SKM-1 (cell line): ENCODE results near the gene PRICKLE1.

Source experiments
- DNase-seq: peaks from one replicate; lab custom pipeline; 2025; ENCODE audit not compliant: unreplicated experiment; lab: John Stamatoyannopoulos, UW

PRICKLE1 gene

DNA sequence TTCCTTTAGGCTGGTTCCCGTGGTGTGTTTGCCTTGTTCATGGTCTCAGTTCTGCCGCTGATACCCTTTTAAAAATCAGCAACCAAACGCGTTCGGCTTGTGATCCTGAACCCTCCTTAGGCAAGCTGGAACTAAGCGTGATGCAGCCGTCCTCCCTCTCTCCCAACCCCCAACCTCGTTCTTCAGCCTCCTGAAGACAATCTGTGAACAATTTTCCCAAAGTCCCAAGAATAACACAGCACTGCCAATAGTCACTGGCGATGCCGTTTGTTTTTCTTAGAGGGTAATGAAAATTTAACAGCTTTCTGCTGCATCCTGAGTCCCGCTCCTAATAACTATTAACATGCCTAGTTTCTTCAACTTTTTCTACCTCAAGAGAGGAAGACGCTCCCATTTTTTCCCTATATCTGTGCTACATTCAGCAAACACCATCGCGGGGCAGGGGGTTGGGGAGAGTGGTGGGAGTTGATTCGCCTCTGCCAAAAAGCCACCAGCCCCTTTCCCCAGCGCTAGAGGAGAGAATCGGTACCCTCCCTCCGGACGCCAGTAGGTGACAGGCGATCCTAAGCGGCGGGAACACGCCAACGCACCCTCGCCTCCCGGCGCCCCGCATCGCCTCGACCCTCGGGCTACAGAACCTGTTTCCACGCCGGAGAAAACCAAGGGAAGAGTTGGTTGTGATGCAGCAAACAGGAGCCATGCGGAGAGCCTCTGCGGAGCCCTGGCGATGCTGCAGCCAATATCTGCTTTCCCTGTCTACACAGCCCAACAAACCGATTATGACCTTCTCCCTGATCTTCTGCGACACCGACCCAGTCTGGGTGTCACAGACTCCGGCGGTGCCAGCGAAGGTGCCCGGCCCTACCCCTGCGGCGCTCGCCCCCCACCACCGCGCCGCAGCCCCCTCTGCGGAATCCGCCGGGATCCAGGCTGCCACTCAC is 752 bp downstream of the PRICKLE1 start:
- DNase-seq = no peak

DNA sequence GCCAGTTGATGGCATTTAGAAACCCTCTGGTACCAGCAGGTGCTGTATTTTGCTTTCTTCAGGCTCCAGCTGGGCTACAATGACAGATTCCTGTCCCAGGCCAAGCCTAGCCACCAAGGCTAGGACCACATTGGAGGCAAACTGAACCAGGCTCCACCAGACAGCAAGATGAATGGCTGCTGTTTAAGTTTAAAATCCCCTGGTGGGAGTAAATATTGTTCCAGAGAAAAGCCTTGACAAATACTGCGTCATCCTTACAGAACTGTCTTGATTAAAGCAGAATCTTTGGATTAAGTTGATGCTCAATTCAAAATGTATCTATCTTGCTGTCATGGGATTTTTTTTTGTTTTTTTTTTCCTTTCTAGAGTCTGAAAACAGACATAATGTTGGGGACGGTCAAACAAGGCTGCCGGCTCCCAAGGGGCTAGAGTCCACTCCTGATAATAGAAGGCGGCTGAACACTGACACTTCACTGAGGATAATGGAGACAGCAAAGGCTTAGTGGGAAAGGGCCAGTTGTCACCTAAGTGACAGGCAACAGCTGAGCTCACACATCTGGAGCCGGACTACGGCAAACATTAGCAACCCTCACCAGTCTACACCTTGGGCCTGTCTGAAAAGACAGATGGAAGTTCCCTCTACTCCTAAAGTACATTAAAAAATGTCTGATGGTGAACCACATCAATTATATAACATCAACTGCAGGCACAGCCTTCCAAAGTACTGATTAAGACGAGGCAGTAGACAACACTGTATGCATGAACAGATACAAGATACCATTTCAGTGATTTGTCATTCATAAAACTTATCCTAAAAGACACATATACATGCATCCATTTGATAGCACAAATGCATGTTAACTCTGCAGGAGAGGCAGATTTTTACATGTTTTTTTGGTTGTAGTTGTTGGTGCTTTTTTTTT is 1.7 kb downstream of the PRICKLE1 start:
- no peak for DNase-seq

DNA sequence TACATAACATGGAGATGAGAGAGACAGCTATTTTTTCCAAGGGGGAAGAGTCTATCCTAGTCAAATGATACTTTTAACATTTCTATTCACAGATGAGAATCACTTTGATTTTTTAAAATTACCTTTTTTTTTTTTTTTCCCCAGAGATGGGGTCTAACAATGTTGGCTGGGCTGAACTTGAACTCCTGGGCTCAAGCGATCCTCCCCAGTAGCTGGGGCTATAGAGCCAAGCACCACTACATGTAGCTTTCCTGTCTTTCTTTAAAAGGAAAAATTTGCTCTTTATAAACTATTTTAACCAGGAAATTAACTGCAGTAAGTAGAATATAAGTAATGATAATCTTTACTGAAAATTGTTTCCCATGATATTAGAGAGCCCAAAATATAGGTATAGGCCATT is 3.3 kb downstream of the PRICKLE1 start:
- DNase-seq = no peak

DNA sequence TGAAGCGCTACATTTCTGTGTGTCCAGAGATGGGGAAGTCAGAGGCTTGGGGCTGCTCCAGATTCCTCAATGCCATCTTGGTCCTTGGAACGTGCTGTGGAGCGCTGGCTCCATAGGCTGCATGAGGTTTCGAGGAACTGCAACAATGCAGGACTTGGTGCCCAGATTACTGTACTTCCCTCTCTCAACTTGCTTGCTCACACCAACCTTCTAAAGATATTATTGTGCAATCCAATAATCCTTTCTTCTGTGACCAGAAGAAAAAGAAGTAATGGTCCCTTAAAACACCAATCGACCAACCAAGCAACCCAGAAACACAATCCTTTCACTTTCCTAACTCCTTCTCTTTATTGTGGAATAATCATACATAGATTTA is 3.7 kb downstream of the PRICKLE1 start:
- DNase-seq = peak; percentile 10

DNA sequence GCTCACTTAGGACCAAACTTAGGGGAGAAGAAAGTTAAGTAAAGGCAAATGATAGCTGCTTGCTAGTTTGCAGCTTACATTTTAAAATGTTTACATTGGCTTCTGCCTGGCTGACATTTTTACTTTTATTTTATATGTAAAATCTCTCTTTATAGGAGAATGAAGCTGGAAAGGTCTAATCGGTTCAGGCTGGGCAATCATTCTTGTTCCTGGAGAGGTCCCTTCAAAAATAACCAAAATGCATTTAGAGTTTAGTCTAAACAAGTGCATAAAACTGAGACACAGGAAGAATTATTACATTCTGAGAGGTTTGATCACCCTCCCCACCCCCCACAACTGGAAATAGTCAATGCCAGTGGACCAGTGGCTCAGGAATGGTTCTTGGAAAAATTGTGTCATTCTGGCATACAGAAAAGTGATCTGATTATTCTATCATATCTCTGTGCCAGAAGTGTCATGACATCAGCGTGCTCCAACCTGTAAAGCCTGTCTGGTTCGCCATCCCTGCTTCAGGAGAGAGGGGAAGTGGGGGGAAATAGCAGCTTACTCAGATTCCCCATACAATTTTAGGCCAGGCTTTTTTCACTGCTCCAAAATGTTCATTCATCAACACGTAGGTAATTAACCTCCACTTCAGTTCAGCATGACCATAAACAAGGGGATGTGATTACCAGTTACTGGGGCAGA is 4.2 kb downstream of the PRICKLE1 start:
- no peak for DNase-seq

DNA sequence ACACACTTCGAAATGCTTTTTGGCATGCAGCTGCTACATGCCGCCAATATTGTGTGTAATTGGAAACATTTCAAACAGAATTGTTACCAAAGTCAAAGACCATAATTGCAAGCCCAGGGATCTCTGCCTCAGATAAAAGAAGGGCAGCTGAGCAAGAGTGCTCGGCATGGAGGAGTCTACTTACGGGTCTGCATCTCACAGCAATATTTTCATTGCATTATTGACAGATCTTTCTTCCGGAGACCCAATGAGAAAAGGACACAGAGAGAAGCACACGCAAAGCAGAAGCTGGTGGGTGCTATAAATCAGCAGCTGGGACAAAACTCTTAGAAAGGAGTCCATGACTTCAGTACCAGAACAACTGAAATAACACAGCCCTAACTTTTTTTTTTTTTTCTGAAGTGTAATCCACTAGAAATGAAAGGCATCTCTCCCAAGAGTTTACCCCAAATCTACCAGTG is 4.9 kb downstream of the PRICKLE1 start:
- DNase-seq = no peak

DNA sequence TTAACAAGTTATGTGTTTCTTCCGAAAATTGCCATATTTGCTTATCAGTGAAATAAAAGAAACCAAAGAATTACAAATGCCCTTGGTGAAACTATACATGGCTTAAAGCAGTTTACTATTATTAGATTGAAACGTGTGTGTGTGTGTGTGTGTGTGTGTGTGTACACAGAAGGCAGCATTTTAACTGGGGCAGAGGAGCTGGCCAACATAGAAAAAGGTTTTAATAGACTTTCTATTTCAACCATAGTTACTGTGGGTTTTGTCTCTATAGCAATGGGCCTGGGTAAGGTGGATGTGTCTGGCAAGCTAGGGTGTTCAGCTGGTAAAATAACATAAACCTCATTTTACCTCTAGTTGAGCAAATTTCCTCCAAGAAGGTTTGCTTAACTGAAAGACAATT is 6.5 kb downstream of the PRICKLE1 start:
- no peak for DNase-seq

DNA sequence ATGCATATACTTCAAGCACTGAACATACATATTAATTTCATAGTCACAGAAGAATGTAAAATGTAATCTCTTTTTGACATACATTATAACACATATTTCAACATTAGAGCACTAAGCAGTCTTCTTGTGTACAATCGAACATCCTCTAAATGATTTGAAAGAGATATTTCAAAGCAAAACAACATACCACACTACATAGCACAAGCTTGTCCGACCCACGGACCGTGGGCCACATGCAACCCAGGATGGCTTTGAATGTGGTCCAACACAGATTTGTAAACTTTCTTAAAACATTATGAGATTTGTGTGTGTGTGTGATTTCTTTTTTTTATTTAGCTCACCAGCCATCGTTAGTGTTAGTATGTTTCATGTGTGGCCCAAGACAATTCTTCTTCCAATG is 7.0 kb downstream of the PRICKLE1 start:
- no peak for DNase-seq

DNA sequence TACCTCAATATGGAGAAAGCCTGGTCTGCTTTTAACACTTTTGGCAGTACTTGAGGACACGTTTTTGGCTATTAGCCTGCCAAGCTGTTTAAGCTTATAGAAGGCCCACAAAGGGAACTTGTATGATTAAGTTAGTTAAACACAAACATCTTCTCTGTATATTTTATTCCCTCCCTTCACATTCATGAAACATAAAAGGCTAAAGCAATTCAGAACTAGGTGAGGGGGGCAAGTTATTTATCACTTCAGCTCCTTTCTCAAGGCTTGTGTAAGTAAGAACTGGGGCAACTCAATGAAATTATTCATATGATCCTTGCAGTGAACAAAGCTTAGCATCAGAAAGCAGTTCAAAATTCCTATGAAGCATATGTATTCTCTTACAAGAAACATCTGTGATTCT is 7.5 kb downstream of the PRICKLE1 start:
- DNase-seq = no peak

DNA sequence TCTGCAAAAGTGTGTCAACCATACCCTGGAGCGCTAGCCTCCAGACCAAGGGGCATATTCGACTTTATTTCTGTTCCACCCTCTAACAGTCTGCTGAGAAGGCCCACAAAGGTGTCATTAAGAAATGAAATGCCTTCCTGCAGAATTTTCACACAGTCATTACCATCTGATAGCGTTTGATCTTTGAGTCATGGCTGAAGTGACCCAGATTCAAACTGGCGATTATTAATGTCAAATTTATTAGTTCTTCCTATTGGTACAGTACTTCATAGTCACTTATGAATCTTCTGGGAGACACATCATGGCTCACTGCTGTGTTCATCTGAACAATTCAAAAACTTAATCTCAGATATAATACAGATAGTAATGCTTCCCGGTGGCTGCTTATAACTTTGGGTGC is 13.2 kb downstream of the PRICKLE1 start:
- no peak for DNase-seq

DNA sequence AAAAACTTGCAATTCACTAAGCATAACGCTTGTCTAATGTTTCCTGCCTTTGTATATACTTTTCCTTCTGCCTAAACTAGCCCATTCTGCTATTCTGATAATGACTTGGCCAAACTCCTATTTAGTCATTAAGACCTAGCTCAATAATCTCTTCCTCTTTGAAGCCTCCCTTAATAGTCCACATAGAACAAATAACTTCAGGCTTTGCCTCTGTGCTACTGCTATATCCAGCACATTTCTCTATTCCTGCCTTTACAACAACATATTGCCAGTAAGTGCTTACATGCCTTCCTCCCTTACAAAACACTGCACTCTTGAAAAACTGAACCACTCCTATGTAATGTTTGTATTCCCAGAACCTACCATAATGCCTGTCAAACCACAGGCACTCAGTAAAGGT is 13.8 kb downstream of the PRICKLE1 start:
- no peak for DNase-seq

DNA sequence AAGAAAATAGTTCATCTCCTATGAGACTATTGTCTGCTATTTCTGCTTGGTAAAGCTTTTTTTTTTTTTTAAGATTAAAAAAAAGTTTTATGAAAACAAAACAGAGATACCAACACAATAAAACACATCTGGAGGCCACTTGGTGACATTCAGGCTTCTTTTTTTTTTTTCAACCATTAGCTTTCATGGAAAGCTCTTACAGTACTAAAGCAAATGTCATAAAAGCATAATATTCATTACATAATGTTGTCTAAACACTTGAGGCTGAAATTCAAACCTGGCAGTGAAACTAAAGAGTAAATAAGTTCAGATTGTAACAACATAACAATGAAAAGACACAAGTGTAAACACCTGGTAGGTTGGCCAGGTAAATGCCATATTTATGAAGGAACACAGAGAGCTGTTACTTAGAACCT is 14.7 kb downstream of the PRICKLE1 start:
- no peak for DNase-seq

DNA sequence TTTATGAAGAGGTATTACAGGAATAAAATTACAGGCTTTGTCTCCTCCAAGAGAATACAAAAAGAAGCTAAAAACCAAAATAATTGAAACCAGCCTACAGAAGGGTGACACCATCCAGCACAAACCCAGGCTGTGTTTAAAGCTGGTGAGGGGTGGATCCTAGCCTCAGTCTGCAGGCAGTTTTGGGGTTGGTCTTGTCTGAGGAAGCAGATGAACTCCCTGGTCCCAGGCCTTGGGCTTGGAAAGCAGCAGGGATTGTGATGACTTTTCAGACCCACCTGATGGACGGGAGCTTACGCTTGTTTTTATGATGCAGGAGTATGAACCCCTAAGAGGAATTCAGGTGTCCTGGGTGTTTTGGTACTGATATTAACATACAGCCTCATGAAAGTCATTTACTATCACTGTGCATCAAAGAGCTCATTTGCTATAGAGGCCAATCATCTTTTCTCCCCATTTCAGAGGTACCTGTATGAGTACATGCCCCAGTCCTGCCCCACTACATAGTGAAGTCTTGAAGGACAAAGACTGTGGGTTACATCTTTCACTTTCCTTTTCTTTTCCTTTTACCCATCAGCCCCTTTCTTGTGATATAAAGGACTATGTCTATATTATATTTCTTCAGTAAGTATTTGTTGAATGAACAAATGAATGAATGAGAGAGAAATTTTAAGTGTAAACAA is 18.1 kb downstream of the PRICKLE1 start:
- no peak for DNase-seq

DNA sequence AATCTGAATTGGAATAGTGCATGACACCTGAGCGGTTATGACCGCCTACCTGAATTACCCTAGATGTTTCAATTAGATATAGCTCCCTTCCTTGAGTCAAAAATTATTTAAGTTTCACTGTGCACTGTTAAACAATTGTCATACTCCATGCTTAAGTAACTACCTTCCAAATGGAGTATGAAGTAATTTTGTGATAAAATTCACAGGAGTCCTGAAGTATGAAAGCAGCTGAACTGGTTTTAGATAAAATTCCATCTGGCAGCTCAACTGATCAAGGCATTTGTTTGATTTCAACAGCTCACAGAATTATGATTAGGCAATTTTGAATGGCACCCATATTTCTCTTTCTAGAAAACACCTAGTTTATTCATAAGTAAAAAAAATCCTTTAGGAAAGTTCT is 19.5 kb downstream of the PRICKLE1 start:
- no peak for DNase-seq

DNA sequence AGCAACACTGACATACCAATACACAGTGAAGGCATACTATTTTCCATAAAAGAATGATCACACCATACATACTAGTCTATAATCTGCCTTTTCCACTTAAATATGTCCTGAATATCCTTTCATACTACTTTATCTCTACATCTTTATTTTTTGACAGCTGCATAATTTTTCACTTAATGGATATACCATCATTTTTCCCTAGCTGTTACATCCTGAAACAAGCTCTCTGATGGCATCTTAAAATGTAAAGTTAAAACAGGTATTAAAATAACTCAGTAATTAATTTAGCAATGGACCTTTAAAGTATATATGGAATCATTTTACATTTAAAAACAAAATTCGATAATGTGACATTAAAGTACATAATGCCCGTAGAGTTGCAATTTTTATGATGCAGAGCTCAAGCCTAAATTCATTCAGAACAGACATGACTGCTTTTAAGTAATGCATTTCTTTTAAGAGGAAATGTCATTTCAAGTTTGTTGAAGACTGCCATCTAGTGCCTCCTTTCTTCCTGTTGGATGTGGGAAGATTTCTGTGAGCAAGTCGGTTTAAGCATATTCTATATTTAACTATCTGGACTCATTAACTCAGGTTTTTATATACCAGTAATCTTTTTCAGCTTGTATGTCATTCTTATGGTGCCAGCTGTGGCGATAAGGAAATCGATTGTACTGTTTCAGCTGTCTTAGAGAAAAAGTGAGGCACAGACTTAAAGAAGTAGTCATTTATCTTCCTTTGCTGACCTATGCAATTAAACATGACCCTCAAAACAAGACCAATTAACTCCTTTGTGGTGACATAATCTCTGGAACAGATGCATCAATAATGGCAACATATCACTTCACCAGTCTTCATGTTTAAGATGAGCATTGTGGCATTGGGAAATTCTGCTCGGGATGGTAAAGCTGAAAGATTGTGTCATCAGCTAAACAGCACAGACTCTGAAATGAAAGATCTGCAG is 20.3 kb downstream of the PRICKLE1 start:
- peak; percentile 3 for DNase-seq

DNA sequence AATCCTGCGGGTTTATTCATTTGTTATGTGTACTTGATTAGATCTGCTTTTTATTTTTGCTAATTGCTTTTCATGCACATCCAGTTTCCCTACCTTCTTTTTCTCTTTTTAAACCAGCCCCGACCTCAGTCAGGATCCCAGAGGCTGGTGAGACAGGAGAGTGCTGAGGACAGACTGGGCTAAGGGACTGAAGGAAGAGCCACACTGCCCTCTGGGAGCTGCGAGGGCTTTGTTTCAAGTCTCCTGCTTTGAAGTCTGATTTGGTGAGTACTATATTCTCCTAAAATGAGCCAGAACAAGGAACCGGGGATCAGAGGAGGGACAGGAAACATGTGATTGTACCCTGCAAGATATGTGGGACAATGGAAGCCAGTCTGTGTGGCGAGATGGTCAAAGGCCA is 23.9 kb downstream of the PRICKLE1 start:
- no peak for DNase-seq

DNA sequence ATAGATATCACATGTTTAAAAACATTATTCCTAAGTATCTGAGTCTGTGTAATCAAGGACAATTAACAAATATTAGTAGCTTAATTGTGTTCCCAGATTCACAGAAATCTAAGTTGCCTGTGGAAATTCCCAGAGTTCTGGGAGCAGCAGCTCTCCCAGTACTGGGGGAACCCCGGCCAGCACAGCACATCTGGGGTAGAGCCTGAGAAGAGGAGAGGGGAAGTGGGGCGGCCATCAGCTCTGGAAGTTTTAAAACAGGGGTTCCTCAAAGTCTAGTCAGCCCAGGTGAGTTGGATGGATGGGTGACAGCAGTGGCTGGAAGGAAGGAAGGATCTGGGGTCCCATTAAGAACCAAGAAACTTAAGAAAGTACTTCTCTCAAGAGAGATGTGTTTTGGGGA is 24.6 kb downstream of the PRICKLE1 start:
- DNase-seq = no peak

DNA sequence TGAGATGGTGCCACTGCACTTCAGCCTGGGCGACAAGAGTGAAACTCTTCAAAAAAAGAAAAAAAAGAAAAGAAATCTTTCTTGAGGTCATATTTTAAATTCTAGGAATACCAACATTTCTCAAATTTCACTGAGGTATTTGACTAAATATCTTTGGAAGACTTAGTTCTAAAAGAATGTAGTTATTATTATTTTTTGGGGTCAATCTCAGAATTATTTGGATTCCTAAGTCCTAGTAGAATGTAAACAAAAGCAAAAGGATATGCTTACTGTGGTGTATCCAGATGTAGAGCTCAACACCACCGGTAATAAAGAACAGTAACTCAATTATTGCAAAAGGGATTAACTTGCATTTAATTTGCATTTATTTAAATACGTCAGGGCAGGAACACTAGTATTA is 25.0 kb downstream of the PRICKLE1 start:
- DNase-seq = no peak

DNA sequence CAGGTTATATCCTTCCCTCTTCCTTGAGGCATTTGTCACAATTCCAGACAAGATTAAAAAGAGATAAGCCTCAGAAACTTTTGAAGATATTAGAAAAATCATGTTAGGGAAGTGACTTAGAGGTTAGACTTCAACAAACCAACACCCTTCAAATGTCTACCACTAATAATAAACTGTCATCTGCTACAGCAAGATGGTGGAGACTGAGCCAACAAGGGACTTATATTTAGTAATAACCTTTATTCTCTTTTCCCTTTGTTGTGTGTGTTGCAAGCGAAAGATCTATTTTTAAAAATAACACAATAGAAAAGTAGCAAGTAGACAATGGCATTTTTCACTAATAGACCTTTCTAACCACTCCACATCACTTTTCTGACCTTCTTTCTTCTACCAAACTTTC is 28.6 kb downstream of the PRICKLE1 start:
- DNase-seq = no peak
